Caco-2 (cell line): ENCODE measurements around the gene KCNMB3. TPM values are rescaled to one million over a fixed set of nuclear protein-coding genes. Genes with fewer than 3 reads are reported as not detected.
A peak's percentile ranks its signal among the peaks of the same experiment; 100 is the strongest.
"Not testable (repeated sequence)": the region's sequence is repeated elsewhere in the genome, so short reads cannot be mapped to it uniquely, and the experiment has no call there.

Experiments used
- BruUV-seq: library from RNA; stranded (reverse); fragments of 400-500 nt; replicated peaks from 2 replicates; lab custom pipeline; 2021; lab: Mats Ljungman, UMichigan
- CTCF ChIA-PET: fragments of 300-600 bp; sonication (Branson Sonifier 250); formaldehyde crosslinking; loops from one replicate; lab custom pipeline; 2022; ENCODE audit warnings: antibody characterized with exemption; lab: Charles Lee
- POLR2A ChIA-PET: fragments of 300-600 bp; sonication (Branson Sonifier 250); formaldehyde crosslinking; loops from one replicate; lab custom pipeline; 2022; ENCODE audit warnings: antibody characterized with exemption; lab: Charles Lee
- DNase-seq, 2 experiments: peaks; one replicate each; pipeline versions ENCODE4 v3.0.0 to v3.0.0-alpha.2; 2020 to 2022
- H3K27me3 ChIP-seq: replicated peaks from 2 replicates; pipeline ENCODE4 v1.6.0; 2011; ENCODE audit warnings: low read length; ENCODE audit not compliant: control insufficient read depth, insufficient read depth
- H3K36me3 ChIP-seq: 2 replicates; pipeline ENCODE4 v1.5.1; 2011; ENCODE audit warnings: low read length; ENCODE audit not compliant: control insufficient read depth, insufficient read depth
- H3K4me1 ChIP-seq: fragments of 250-450 bp; sonication (Bioruptor Pico); 2 replicates; pipeline ENCODE4 v1.5.1; 2020; ENCODE audit warnings: mild to moderate bottlenecking
- H3K4me3 ChIP-seq: 2 replicates; pipeline ENCODE4 v1.5.1; 2011; ENCODE audit warnings: low read depth, mild to moderate bottlenecking, control low read depth, low read length
- H3K9me3 ChIP-seq: fragments of 250-450 bp; sonication (Bioruptor Pico); 2 replicates; pipeline ENCODE4 v1.5.1; 2020; ENCODE audit warnings: mild to moderate bottlenecking, moderate library complexity
- H3K27ac Mint-ChIP-seq: one replicate; pipeline ENCODE4 v1.8.0; 2022; ENCODE audit warnings: mixed read lengths; ENCODE audit not compliant: unreplicated experiment
- H3K27me3 Mint-ChIP-seq: one replicate; pipeline ENCODE4 v1.8.0; 2022; ENCODE audit warnings: mixed read lengths; ENCODE audit not compliant: insufficient read depth, unreplicated experiment
- H3K36me3 Mint-ChIP-seq: one replicate; pipeline ENCODE4 v1.8.0; 2022; ENCODE audit warnings: mild to moderate bottlenecking, mixed read lengths; ENCODE audit not compliant: insufficient read depth, unreplicated experiment
- H3K4me1 Mint-ChIP-seq: one replicate; pipeline ENCODE4 v1.8.0; 2022; ENCODE audit warnings: low read depth, mixed read lengths; ENCODE audit not compliant: unreplicated experiment
- H3K4me3 Mint-ChIP-seq: one replicate; pipeline ENCODE4 v1.8.0; 2022; ENCODE audit warnings: mild to moderate bottlenecking, moderate library complexity, mixed read lengths; ENCODE audit not compliant: unreplicated experiment
- H3K9me3 Mint-ChIP-seq: one replicate; pipeline ENCODE4 v1.8.0; 2022; ENCODE audit warnings: mixed read lengths; ENCODE audit not compliant: unreplicated experiment
- intact Hi-C: fragments of 100-400 bp; cut with micrococcal nuclease; formaldehyde crosslinking; loops from one replicate; pipeline ENCODE4 v1.10.0; 2022; ENCODE audit not compliant: unreplicated experiment
- total RNA-seq: library from RNA; stranded (reverse); gene quantifications from 2 replicates; pipeline ENCODE4 v1.2.3, GENCODE V29; 2022
- TF ChIP-seq, protein P1 (sequence below), 2 experiments: fragments of 200-600 bp in 1 of 2; IDR thresholded peaks; 1 replicate in 1 of 2; 2 replicates in 1 of 2; pipeline versions ENCODE4 v1.5.1 to v1.8.0; 2011 to 2022; ENCODE audit warnings: antibody characterized with exemption in 1 of 2, control low read depth in 1 of 2, inconsistent platforms in 1 of 2, low read depth in 1 of 2, low read length in 1 of 2, mild to moderate bottlenecking in 1 of 2, moderate library complexity in 1 of 2; ENCODE audit not compliant: insufficient read depth in 1 of 2, severe bottlenecking in 1 of 2, unreplicated experiment in 1 of 2

The KCNMB3 gene
- total RNA-seq, 1 experiment from 2014 or later: 6.9 TPM

DNA sequence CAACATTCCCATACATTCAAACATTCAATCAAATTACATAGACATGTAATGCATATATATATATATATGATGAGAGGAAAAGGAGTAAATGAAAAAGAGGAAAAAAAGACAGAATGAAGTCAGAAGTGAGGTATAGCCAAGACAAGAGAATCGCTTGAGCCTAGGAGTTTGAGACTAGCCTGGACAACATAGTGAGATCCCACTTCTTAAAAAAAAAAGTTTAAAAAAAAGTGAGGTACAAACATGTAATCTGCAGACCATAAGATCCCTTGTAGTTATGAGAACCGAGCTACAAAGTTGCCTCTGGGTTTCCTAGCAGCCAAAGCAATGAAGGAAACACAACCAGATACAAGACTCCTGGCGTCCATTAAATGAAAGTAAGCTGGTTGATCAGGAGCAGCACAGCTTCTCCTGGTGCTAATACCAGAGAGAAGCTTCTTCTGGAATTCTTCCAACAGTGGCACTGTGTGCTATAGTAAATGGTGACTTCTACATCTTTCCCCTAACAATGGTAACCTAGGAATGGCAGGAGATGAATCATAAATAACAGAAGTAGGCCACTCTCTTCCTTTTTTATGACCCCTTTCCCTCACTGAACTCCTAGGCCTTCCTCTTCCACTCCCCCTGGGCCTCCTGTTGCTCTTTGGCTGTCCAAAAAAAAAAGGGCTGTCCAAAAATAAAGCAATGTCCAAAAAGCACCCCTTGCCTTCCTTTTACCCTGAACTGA lies 3.5 kb downstream of the KCNMB3 start:
- TF ChIP-seq, protein P1, sequence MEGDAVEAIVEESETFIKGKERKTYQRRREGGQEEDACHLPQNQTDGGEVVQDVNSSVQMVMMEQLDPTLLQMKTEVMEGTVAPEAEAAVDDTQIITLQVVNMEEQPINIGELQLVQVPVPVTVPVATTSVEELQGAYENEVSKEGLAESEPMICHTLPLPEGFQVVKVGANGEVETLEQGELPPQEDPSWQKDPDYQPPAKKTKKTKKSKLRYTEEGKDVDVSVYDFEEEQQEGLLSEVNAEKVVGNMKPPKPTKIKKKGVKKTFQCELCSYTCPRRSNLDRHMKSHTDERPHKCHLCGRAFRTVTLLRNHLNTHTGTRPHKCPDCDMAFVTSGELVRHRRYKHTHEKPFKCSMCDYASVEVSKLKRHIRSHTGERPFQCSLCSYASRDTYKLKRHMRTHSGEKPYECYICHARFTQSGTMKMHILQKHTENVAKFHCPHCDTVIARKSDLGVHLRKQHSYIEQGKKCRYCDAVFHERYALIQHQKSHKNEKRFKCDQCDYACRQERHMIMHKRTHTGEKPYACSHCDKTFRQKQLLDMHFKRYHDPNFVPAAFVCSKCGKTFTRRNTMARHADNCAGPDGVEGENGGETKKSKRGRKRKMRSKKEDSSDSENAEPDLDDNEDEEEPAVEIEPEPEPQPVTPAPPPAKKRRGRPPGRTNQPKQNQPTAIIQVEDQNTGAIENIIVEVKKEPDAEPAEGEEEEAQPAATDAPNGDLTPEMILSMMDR (IDR thresholded peaks at IDR 0.05; ENCODE audit: insufficient read depth in 1 of 2, low read depth in 1 of 2, low read length in 1 of 2, severe bottlenecking in 1 of 2, unreplicated experiment in 1 of 2): no peak
- ChIA-PET POLR2A (no interaction called here), CTCF (no interaction called here)
- intact Hi-C loops: no loop called here
- DNase-seq: no peak
- no TSS peak for BruUV-seq
- no peaks in the 10 kb centered on the region for H3K27me3 ChIP-seq
- no peak overlapping the region for H3K4me3 ChIP-seq
- H3K27ac Mint-ChIP-seq: no peak overlapping the region
- H3K9me3 Mint-ChIP-seq: peaks cover 8% of the 10 kb centered on the region
- H3K4me3 Mint-ChIP-seq: no peak overlapping the region
- H3K36me3 Mint-ChIP-seq: peaks cover 29% of the 10 kb centered on the region
- no peaks in the 10 kb centered on the region for H3K27me3 Mint-ChIP-seq
- H3K4me1 Mint-ChIP-seq: peaks cover 7% of the 10 kb centered on the region
- H3K9me3 ChIP-seq: no peaks in the 10 kb centered on the region; the same call in 1 of the 2 replicates
- H3K36me3 ChIP-seq: no peaks in the 10 kb centered on the region
- H3K4me1 ChIP-seq: peaks cover 12% of the 10 kb centered on the region

DNA sequence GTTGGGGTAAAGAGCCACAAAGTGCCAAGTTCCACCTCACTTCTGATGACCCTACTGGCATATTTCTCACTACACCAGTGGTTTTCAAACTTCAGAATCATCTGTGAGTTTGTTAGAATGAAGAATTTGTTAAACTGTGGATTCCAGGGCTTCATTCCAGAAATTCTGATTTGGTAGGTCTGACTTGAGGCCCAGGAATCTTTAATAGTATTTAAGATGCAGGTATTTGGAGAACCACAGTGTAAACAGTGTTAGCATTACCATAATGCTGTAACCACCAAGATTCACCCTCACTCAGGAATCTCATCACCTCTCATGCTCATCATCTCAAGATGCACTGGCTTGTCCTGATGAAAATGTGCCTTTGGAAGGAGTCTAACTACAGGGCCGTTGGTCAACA lies 6.0 kb downstream of the KCNMB3 start:
- H3K9me3 Mint-ChIP-seq: peaks cover 6% of the 10 kb centered on the region
- intact Hi-C loops: no loop called here
- no peak overlapping the region for H3K27ac Mint-ChIP-seq
- CTCF ChIA-PET: no interaction called here
- no peaks in the 10 kb centered on the region for H3K9me3 ChIP-seq
- H3K4me1 ChIP-seq: no peaks in the 10 kb centered on the region; the same call in 1 of the 2 replicates
- peaks cover 19% of the 10 kb centered on the region for H3K36me3 Mint-ChIP-seq
- BruUV-seq: no TSS peak
- no peaks in the 10 kb centered on the region for H3K27me3 ChIP-seq
- TF ChIP-seq, protein P1 (IDR thresholded peaks at IDR 0.05; ENCODE audit: insufficient read depth in 1 of 2, low read depth in 1 of 2, low read length in 1 of 2, severe bottlenecking in 1 of 2, unreplicated experiment in 1 of 2): no peak
- no peak overlapping the region for H3K4me3 Mint-ChIP-seq
- H3K36me3 ChIP-seq: no peaks in the 10 kb centered on the region
- DNase-seq: no peak
- H3K27me3 Mint-ChIP-seq: no peaks in the 10 kb centered on the region
- no peak overlapping the region for H3K4me3 ChIP-seq
- no peaks in the 10 kb centered on the region for H3K4me1 Mint-ChIP-seq
- POLR2A ChIA-PET: no interaction called here

DNA sequence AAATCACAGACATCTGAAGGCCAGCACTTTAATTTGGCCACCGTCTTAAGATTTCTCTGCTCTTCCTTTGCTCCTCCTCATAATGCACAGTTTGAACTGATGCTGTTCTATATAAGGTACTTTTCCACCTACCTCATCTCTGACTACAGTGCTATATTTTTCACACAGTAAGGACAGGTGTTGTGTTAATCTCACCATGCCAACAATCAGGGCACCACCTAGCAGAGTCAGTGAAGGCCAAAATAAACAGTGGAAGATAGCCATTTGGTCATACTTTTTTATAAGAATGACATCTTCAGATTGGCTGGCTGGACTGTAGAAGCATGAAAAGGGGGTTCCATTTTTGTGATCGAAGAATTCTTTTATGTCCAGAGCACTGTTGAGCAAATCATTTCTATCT lies 8.1 kb downstream of the KCNMB3 start:
- H3K36me3 ChIP-seq, POLR2A ChIA-PET, H3K4me1 ChIP-seq, H3K4me3 Mint-ChIP-seq, H3K27me3 ChIP-seq, H3K9me3 ChIP-seq, H3K9me3 Mint-ChIP-seq, CTCF ChIA-PET, H3K4me3 ChIP-seq, DNase-seq, H3K27me3 Mint-ChIP-seq, H3K4me1 Mint-ChIP-seq, intact Hi-C loops, H3K27ac Mint-ChIP-seq: not testable (repeated sequence)
- peaks cover 12% of the 10 kb centered on the region for H3K36me3 Mint-ChIP-seq
- TSS peak; percentile 34 for BruUV-seq

DNA sequence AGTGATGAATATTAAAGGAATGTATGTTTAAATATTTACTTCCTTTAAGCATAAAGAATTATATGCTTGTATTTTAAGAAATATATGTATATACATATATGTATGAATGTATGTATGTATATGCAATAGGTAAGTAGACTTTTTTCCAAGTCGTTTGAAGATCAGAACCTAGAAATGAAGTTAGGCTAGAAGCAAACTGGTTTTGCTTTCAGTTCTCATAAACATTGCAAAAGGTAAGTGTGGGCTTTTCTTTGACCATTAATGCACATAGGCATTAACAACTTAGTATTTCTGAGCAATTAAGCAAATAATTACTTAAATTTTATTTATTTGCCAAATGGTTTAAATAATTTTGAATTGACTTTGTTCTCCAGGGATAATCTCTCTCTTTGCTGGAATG lies 10.6 kb downstream of the KCNMB3 start:
- H3K4me3 Mint-ChIP-seq, H3K4me1 ChIP-seq, H3K27me3 ChIP-seq, H3K9me3 ChIP-seq, H3K27me3 Mint-ChIP-seq, BruUV-seq, POLR2A ChIA-PET, CTCF ChIA-PET, DNase-seq, H3K4me1 Mint-ChIP-seq, H3K4me3 ChIP-seq, H3K36me3 ChIP-seq, intact Hi-C loops, H3K27ac Mint-ChIP-seq, H3K9me3 Mint-ChIP-seq: not testable (repeated sequence)
- H3K36me3 Mint-ChIP-seq: peaks cover 16% of the 10 kb centered on the region
